T1000 (cell line): ENCODE data around the gene KCNQ1.

ENCODE experiments used
- DNase-seq: peaks from one replicate; lab custom pipeline; 2025; ENCODE audit warnings: mixed read lengths; lab: John Stamatoyannopoulos, UW

The KCNQ1 gene

GRCh38 chr11:2664791-2665525 lies 220.2 kb downstream of the KCNQ1 start:
- DNase-seq: no peak

- DNase-seq: no peak
Measured at GRCh38 chr11:2665526-2666400, 221.0 kb downstream of the KCNQ1 start.

DNA sequence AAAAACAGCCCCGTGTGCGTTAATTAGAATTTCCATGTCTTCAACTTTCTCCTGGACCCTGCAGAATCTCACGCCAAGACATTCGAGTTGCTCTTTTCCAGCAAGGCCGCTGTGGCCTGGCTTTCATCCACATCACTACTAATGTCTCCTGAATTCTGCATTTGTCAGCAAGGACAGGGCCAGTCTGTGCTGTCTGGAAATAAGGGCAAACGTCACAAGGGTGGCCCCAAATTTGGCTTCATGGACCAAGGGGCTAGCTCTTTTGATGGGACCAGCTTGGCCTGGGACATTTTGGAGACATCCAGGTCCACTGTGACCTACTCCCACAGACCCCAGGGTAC lies 221.6 kb downstream of the KCNQ1 start:
- DNase-seq: no peak

DNA sequence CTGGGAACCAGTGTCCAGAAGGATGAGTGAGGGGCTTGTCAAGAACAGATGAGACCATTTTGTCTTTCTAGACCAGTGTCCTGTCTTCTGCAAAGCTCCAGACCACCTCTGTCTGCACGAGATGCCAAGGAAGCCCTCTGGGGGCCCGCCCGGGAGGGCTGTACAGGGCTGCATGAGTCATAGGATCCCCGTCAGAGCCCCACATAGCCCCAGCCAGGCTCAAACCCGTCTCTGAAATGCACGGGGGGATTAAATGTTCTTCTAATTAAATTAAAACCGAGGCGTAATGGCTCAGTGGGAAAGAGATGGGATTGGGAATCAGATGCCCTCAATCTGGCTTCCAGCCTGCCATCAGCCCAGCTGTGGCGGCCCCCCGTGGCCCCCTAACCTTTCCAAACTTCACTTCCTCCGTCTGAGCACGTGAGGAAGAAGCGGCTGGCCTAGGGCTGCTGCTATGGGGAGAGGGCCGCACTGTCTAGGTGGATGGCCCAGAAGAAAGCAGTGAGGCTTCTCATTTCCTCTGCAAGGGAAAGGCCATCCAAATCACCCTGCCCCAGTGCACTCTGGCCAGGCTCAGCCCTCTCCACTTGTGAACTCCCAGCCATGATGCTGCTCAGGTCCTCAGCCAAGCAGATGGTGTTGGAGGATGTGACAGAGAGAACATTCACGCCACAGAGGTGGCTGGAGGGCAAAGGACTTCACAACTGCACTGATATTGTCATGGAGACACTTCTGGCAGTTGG lies 222.2 kb downstream of the KCNQ1 start:
- no peak for DNase-seq

GRCh38 chr11:2667940-2668339 lies 223.1 kb downstream of the KCNQ1 start:
- no peak for DNase-seq

GRCh38 chr11:2668876-2669275 lies 224.1 kb downstream of the KCNQ1 start:
- no peak for DNase-seq

DNA sequence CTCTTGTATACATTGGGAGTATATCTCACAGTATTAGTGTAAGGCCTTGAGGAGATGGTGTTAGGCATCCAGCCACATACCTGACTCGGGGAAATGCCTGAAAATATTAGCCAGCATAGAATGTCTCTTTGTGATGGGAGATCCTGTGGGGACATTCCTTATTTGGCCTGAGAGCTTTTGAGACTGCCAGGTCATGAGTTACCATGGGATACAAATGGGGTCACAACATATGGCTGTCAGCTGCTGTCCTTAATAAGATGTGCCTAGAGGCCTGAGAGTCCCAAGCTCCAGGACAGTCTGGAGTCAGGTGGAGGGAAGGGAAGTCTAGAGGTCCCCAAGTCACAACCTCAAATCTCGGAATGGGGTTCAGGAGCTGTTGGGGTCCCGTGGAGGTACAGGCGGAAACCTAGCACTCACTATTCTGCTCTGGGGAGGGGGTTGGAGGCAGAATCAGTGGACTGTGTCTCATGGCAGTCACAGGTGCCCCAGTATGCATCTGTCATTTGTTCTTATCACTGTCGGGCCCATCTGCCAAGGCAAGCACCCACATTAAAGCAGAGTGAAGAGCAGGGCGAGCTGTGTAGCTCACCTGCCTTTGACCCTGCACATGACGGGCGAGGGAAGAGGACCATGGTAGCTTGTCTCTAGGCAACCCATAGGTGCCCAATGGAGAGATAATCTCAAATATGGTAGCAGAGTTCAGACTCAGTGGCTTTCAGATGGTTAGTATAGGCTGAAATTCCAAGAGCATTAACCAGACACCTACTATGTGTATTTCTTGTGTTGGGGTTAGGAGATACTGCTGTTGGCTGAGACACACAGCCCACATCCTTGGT lies 225.0 kb downstream of the KCNQ1 start:
- no peak for DNase-seq

GRCh38 chr11:2670541-2671100 lies 225.8 kb downstream of the KCNQ1 start:
- DNase-seq: no peak

- DNase-seq: no peak
Measured at GRCh38 chr11:2671748-2672147, 226.9 kb downstream of the KCNQ1 start.

- DNase-seq: no peak
Measured at GRCh38 chr11:2672553-2673249, 227.9 kb downstream of the KCNQ1 start.

DNA sequence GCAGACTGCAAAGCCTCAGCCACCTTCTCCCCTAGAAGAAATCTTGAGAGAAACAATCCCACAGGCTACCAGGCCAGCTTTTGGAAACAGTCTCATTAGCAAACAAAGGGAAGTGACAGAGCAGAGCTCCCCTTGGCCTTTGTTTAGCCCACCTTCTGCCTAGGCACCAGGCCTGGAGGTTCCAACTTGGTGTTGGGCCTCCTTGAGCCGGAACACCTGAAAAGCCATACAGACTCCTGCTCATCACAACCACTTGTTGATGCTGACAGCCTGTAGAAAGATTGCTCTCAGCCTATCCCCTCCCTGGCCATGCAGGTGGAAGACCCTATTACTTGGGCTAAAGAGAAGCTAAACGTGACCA lies 228.4 kb downstream of the KCNQ1 start:
- no peak for DNase-seq

- DNase-seq: no peak
Measured at GRCh38 chr11:2673871-2674471, 229.2 kb downstream of the KCNQ1 start.

DNA sequence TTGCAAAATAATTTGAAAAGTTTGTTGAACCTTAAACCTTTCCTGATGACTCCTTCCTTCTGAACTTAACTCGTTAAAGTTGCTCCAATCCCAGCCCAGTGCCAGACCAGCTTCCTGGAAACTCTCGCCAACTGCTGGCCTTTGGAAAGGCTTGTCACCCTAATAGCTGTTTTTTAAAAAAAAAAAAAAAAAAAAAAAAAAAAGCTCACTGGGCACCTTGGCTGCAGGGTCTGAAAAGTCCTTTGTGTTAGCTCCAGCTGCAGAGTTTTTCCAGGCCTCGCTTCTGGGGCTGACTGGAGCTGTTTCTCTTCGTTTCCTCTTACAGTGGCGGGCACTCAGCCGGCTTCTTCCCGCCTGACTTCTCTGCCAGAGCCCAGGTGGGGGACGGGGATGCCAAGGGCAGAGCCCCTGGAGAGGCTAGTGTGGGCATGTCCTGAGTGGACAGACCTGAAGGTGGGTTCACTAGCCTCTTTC lies 229.9 kb downstream of the KCNQ1 start:
- DNase-seq: no peak

GRCh38 chr11:2675540-2675939 lies 230.7 kb downstream of the KCNQ1 start:
- DNase-seq: no peak

- DNase-seq: no peak
Measured at GRCh38 chr11:2677127-2677526, 232.3 kb downstream of the KCNQ1 start.

DNA sequence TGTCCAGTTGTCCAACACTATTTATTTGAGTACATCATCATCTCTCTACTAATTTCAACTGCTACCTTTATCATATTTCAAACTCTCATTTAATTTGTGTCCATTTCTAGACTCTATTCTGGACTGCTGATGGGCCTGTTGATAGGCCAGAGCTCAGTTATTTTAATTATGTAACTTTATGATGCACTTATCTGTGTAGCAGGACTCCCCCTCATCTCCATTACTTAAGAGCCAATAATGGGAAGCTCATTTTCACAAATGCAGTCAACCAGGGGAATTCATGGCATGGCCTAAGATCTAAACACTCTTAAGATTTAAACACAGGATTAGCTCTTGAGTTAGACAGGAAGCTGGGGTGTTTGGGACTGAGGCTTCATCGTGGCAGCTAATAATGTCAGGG lies 233.6 kb downstream of the KCNQ1 start:
- no peak for DNase-seq

GRCh38 chr11:2679011-2679676 lies 234.3 kb downstream of the KCNQ1 start:
- DNase-seq: no peak

GRCh38 chr11:2681408-2682145 lies 236.8 kb downstream of the KCNQ1 start:
- no peak for DNase-seq

DNA sequence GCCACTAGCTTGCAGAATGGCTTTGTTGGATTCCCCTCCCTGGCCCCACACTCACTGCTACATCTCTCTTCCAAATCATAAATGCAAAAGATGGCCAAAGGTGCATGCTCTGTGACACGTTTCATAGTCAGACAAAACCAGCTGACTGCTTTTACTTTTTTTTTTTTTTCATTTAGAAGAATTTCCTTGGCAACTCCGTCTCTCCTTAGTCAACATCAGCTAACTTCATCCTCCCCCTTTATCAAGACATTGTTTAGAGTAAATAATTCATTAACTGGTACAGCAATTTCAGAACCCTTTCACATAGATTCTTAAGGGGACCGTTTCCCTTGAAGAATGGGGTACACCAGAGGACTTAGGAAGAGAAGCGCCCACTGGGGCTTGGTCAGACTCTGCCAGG lies 239.0 kb downstream of the KCNQ1 start:
- DNase-seq: no peak
